Hepatocyte (in vitro differentiated cells): ENCODE measurements around the gene PLXNC1. TPM values are rescaled to one million over a fixed set of nuclear protein-coding genes. Genes with fewer than 3 reads are reported as not detected.

ENCODE experiments used
- DNase-seq: peaks from one replicate; pipeline ENCODE4 v3.0.0-alpha.2; 2016; ENCODE audit warnings: low spot score
- H2AFZ ChIP-seq: fragments of 200-600 bp; sonication (generic); 2 replicates; pipeline ENCODE4 v1.6.0; 2016; ENCODE audit warnings: antibody characterized with exemption, mild to moderate bottlenecking
- H3K27ac ChIP-seq: fragments of 200-600 bp; sonication (generic); 2 replicates; pipeline ENCODE4 v1.5.1; 2016; ENCODE audit warnings: mild to moderate bottlenecking
- H3K27me3 ChIP-seq: fragments of 200-600 bp; sonication (generic); 2 replicates; pipeline ENCODE4 v1.6.1; 2016
- H3K36me3 ChIP-seq: fragments of 200-600 bp; sonication (generic); replicated peaks from 2 replicates; pipeline ENCODE4 v1.5.1; 2016; ENCODE audit warnings: low read depth; ENCODE audit not compliant: insufficient read depth
- H3K4me1 ChIP-seq: fragments of 200-600 bp; sonication (generic); 2 replicates; pipeline ENCODE4 v1.5.1; 2016; ENCODE audit warnings: mild to moderate bottlenecking, moderate library complexity; ENCODE audit not compliant: insufficient read depth
- H3K4me2 ChIP-seq: fragments of 200-600 bp; sonication (generic); 2 replicates; pipeline ENCODE4 v1.6.0; 2016
- H3K4me3 ChIP-seq: fragments of 200-600 bp; sonication (generic); 2 replicates; pipeline ENCODE4 v1.5.1; 2016; ENCODE audit warnings: mild to moderate bottlenecking
- H3K79me2 ChIP-seq: fragments of 200-600 bp; sonication (generic); 2 replicates; pipeline ENCODE4 v1.6.0; 2017; ENCODE audit warnings: mild to moderate bottlenecking
- H3K9me2 ChIP-seq: fragments of 200-600 bp; sonication (generic); replicated peaks from 2 replicates; pipeline ENCODE4 v1.6.0; 2017; ENCODE audit warnings: mild to moderate bottlenecking; ENCODE audit not compliant: insufficient read depth
- H3K9me3 ChIP-seq: fragments of 200-600 bp; sonication (generic); 2 replicates; pipeline ENCODE4 v1.5.1; 2016; ENCODE audit warnings: low read depth, mild to moderate bottlenecking
- H4K20me1 ChIP-seq: fragments of 200-600 bp; sonication (generic); 2 replicates; pipeline ENCODE4 v1.6.0; 2016; ENCODE audit warnings: mild to moderate bottlenecking; ENCODE audit not compliant: insufficient read depth, poor library complexity, severe bottlenecking
- EZH2 ChIP-seq: fragments of 200-600 bp; sonication (generic); IDR thresholded peaks from 2 replicates; pipeline ENCODE4 v1.6.1; 2016; ENCODE audit warnings: antibody characterized with exemption, mild to moderate bottlenecking, borderline replicate concordance
- EZH2phosphoT487 ChIP-seq: fragments of 200-600 bp; sonication (generic); IDR thresholded peaks from one replicate; pipeline ENCODE4 v1.6.1; 2018; ENCODE audit warnings: antibody characterized with exemption, mild to moderate bottlenecking, low read depth, moderate library complexity; ENCODE audit not compliant: unreplicated experiment, severe bottlenecking
- WGBS: methylation state at CpG from one replicate; pipeline ENCODE4 v1.1.6; 2016; ENCODE audit warnings: low lambda C conversion rate; ENCODE audit errors: missing lambda C conversion rate; 5-methylcytosine and 5-hydroxymethylcytosine counted together
- polyA plus RNA-seq: library from polyadenylated mRNA; unstranded; fragments of >200 nt; fragmentation: Nextera tagmentation; extraction: Ambion mirVana; gene quantifications from 2 replicates; pipeline ENCODE4 v1.2.1, GENCODE V29; 2016
- total RNA-seq: library from RNA; depleted of rRNA; stranded (reverse); fragments of >200 nt; gene quantifications from 2 replicates; pipeline ENCODE4 v1.2.3, GENCODE V29; 2014
- TF ChIP-seq, protein P1 (sequence below): fragments of 200-600 bp; sonication (generic); IDR thresholded peaks from 2 replicates; pipeline ENCODE4 v1.5.1; 2016; ENCODE audit warnings: antibody characterized with exemption, mild to moderate bottlenecking; ENCODE audit not compliant: poor library complexity

The PLXNC1 gene
- total and polyA plus RNA-seq, 2 experiments from 2014 or later = 6.7 to 23.2 TPM

DNA sequence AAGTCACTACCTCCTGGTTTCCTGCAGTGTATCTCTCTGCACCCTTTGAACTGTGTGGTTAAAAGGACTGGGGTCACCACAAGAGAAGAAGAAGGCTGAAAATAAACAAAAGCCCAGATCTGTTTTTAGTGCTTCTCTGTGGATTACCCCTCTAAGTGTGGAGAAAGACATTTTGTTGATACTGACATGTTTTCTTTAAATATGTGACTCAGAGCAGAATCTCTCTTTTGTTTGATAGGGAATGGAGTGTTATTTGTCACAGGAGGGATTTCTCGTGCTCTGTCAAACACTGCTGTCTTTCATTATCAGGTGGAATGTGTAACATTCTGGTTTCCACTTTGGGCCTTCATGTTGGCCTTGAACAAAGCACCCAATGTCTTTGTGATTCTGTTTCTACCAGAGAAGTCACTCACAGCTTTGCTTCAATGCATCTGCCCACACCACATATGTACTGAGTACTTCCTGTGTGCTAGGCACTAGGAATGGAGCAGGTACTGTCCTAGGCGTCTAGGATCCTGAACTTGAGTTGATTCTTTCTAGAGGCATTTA is 82.1 kb downstream of the PLXNC1 start:
- 47% methylated on average over 2 of the region's 2 CpGs for WGBS
- H3K27me3 ChIP-seq = no peaks in the 10 kb centered on the region
- no peak overlapping the region for H3K4me3 ChIP-seq
- no peaks in the 10 kb centered on the region for H4K20me1 ChIP-seq
- H3K36me3 ChIP-seq = no peaks in the 10 kb centered on the region
- no peak overlapping the region for H2AFZ ChIP-seq
- no peak for DNase-seq
- H3K9me3 ChIP-seq = no peaks in the 10 kb centered on the region
- no peaks in the 10 kb centered on the region for H3K79me2 ChIP-seq
- peaks cover 5% of the 10 kb centered on the region for H3K4me1 ChIP-seq
- no peaks in the 10 kb centered on the region for H3K9me2 ChIP-seq
- no peak overlapping the region for H3K27ac ChIP-seq
- no peak overlapping the region for H3K4me2 ChIP-seq
- TF ChIP-seq EZH2phosphoT487 (no peak), EZH2 (no peak)
- TF ChIP-seq, protein P1, sequence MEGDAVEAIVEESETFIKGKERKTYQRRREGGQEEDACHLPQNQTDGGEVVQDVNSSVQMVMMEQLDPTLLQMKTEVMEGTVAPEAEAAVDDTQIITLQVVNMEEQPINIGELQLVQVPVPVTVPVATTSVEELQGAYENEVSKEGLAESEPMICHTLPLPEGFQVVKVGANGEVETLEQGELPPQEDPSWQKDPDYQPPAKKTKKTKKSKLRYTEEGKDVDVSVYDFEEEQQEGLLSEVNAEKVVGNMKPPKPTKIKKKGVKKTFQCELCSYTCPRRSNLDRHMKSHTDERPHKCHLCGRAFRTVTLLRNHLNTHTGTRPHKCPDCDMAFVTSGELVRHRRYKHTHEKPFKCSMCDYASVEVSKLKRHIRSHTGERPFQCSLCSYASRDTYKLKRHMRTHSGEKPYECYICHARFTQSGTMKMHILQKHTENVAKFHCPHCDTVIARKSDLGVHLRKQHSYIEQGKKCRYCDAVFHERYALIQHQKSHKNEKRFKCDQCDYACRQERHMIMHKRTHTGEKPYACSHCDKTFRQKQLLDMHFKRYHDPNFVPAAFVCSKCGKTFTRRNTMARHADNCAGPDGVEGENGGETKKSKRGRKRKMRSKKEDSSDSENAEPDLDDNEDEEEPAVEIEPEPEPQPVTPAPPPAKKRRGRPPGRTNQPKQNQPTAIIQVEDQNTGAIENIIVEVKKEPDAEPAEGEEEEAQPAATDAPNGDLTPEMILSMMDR = no peak

DNA sequence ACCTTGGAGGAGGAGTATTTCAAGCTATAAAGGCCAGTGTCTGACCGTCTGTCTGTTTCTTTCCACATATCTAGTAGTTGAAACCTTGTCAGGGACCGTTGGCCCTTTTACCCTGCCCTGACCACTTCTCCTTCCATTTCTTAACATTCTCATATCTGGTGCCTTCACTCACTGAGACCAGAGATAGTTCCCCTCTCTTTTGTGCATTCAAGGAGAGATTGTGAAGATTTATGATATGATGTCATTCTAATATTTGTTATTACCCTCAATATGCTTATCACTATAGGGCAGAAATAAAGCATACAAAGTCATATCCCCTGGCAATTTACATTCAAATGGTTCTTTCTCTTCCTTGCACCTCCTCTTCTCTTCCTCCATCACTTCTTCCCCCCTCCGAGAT is 83.3 kb downstream of the PLXNC1 start:
- Histone ChIP-seq H3K4me1 (peaks cover 5% of the 10 kb centered on the region), H4K20me1 (no peaks in the 10 kb centered on the region), H3K36me3 (no peaks in the 10 kb centered on the region), H3K4me2 (no peak overlapping the region), H3K9me3 (no peaks in the 10 kb centered on the region), H3K4me3 (no peak overlapping the region), H3K27ac (no peak overlapping the region), H3K27me3 (no peaks in the 10 kb centered on the region), H2AFZ (no peak overlapping the region), H3K9me2 (no peaks in the 10 kb centered on the region), H3K79me2 (no peaks in the 10 kb centered on the region)
- no peak for DNase-seq
- TF ChIP-seq EZH2 = no peak
- TF ChIP-seq, protein P1 = no peak
- TF ChIP-seq EZH2phosphoT487 = no peak
- WGBS = 94% methylated on average over 3 of the region's 3 CpGs

DNA sequence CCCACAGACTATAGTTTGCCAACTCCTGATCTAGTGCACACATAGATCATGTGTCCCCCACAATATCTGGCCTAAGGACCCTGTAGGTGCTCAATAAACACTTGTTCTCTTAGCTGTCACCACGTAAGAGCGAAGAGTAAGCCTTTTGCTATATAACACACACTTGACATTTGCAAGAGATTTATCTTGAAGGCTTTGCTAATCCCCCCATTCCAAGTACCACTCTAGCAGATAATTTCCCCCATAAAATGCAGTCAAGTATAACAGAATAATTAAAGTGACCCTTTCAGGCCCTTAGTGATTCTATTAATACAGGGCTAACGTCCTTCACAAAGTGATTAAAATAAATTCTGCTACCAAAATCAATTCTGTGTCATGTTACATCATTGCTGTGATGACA is 87.5 kb downstream of the PLXNC1 start:
- H2AFZ ChIP-seq = no peak overlapping the region
- 68% methylated on average over 3 of the region's 3 CpGs for WGBS

More for the DNA sequence above, 87.5 kb downstream of the PLXNC1 start:
- Histone ChIP-seq H3K79me2 (no peaks in the 10 kb centered on the region), H3K27ac (no peak overlapping the region), H4K20me1 (no peaks in the 10 kb centered on the region), H3K4me2 (no peak overlapping the region), H3K4me1 (no peaks in the 10 kb centered on the region), H3K36me3 (no peaks in the 10 kb centered on the region), H3K27me3 (no peaks in the 10 kb centered on the region), H3K9me2 (no peaks in the 10 kb centered on the region), H3K4me3 (no peak overlapping the region), H3K9me3 (no peaks in the 10 kb centered on the region)
- DNase-seq = no peak
- TF ChIP-seq, protein P1 = no peak
